GM12878 (cell line): Measurements from ENCODE around the gene AEBP2. TPM values are rescaled to one million over a fixed set of nuclear protein-coding genes. Genes with fewer than 3 reads are reported as not detected.

Experiments used
- ASH2L ChIP-seq: fragments of 300-600, 200-600 bp; sonication (generic); IDR thresholded peaks from 2 replicates; pipeline ENCODE4 v1.6.1; 2017; ENCODE audit warnings: low read depth, mild to moderate bottlenecking, borderline replicate concordance
- BMI1 ChIP-seq: fragments of 450-650 bp; IDR thresholded peaks from 2 replicates; pipeline ENCODE4 v1.6.1; 2016; ENCODE audit warnings: mild to moderate bottlenecking, moderate library complexity, borderline replicate concordance
- BRCA1 ChIP-seq: IDR thresholded peaks from 2 replicates; pipeline ENCODE4 v1.6.1; 2011; ENCODE audit warnings: low read depth, low read length, improper control_type of control experiment
- CEBPZ ChIP-seq: fragments of 150-350 bp; IDR thresholded peaks from 2 replicates; pipeline ENCODE4 v1.6.1; 2016; ENCODE audit warnings: low read depth, low read length
- E4F1 ChIP-seq: fragments of 450-650 bp; IDR thresholded peaks from 2 replicates; pipeline ENCODE4 v1.6.1; 2018; ENCODE audit warnings: borderline replicate concordance, mild to moderate bottlenecking; ENCODE audit not compliant: partially characterized antibody
- LARP7 ChIP-seq: fragments of 450-650 bp; IDR thresholded peaks from 2 replicates; pipeline ENCODE4 v1.6.1; 2017; ENCODE audit warnings: mild to moderate bottlenecking
- MEF2B ChIP-seq: fragments of 450-650 bp; IDR thresholded peaks from 2 replicates; pipeline ENCODE4 v1.6.1; 2018; ENCODE audit warnings: mild to moderate bottlenecking, moderate library complexity; ENCODE audit not compliant: partially characterized antibody, poor library complexity, severe bottlenecking
- NR2C1 ChIP-seq: fragments of 450-650 bp; IDR thresholded peaks from 2 replicates; pipeline ENCODE4 v1.6.1; 2017; ENCODE audit warnings: antibody characterized with exemption, mild to moderate bottlenecking, moderate library complexity
- PRDM15 ChIP-seq: fragments of 450-650 bp; formaldehyde crosslinking; IDR thresholded peaks from 2 replicates; pipeline ENCODE4 v1.4.0; 2020; ENCODE audit warnings: mild to moderate bottlenecking, moderate library complexity
- RAD21 ChIP-seq: IDR thresholded peaks from 2 replicates; pipeline ENCODE4 v1.6.1; 2011; ENCODE audit warnings: mild to moderate bottlenecking, low read depth, low read length, moderate library complexity; ENCODE audit not compliant: insufficient read depth
- RBBP5 ChIP-seq: fragments of 200-600 bp; sonication (generic); conservative IDR thresholded peaks from 2 replicates; pipeline ENCODE4 v1.6.1; 2016
- RCOR1 ChIP-seq: conservative IDR thresholded peaks from 2 replicates; pipeline ENCODE4 v1.6.1; 2012; ENCODE audit warnings: low read depth, low read length, improper control_type of control experiment
- RELB ChIP-seq: fragments of 450-650 bp; IDR thresholded peaks from 2 replicates; pipeline ENCODE4 v1.6.1; 2017; ENCODE audit warnings: low read depth, mild to moderate bottlenecking, moderate library complexity
- RFX5 ChIP-seq: IDR thresholded peaks from 2 replicates; pipeline ENCODE4 v1.6.1; 2011; ENCODE audit warnings: low read depth, low read length, improper control_type of control experiment
- SMARCA5 ChIP-seq: fragments of 450-650 bp; IDR thresholded peaks from 2 replicates; pipeline ENCODE4 v1.6.1; 2017; ENCODE audit warnings: mild to moderate bottlenecking
- SMC3 ChIP-seq: IDR thresholded peaks from 2 replicates; pipeline ENCODE4 v1.6.1; 2011; ENCODE audit warnings: low read length, improper control_type of control experiment, borderline replicate concordance
- SP1 ChIP-seq: IDR thresholded peaks from one replicate; pipeline ENCODE4 v1.6.1; 2011; ENCODE audit warnings: low read depth, low read length
- SUPT20H ChIP-seq: IDR thresholded peaks from 2 replicates; pipeline ENCODE4 v1.6.1; 2011; ENCODE audit warnings: low read depth, mild to moderate bottlenecking, low read length, moderate library complexity, borderline replicate concordance; ENCODE audit not compliant: control insufficient read depth
- ZNF24 ChIP-seq: fragments of 450-650 bp; IDR thresholded peaks from 2 replicates; pipeline ENCODE4 v1.6.1; 2017; ENCODE audit warnings: antibody characterized with exemption, mild to moderate bottlenecking
- polyA plus RNA-seq, 11 experiments: library from polyadenylated mRNA; depleted of rRNA in 4 of 11; unstranded in 6 of 11; stranded (reverse) in 5 of 11; fragments of >200 nt; fragmentation: Nextera tagmentation in 4 of 11; fragmentation: Illumina TruSeq in 1 of 11; extraction: Ambion mirVana in 4 of 11; extraction: Trizol in 1 of 11; gene quantifications; 1 replicate in 1 of 11; 2 replicates in 10 of 11; pipeline versions ENCODE4 v1.2.1 to v1.2.3, GENCODE V29; 2011 to 2016; ENCODE audit warnings: inconsistent platforms in 2 of 11, missing spikeins in 2 of 11, low read depth in 1 of 11
- total RNA-seq, 4 experiments: library from RNA; depleted of rRNA in 3 of 4; stranded (reverse); fragments of >200 nt in 3 of 4; fragmentation: Illumina TruSeq in 1 of 4; extraction: Trizol in 1 of 4; gene quantifications; 2 replicates each; pipeline versions ENCODE4 v1.2.1 to v1.2.3, GENCODE V29; 2013 to 2021

The AEBP2 gene
- total and polyA plus RNA-seq, 10 of the 15 experiments (the other 5 are each of a cell fraction or from before 2014, with no cell fraction given): 17.6 to 126 (median 44.8) TPM

- TF ChIP-seq ZNF24 (peak; percentile 20; the same call in 1 of the 2 replicates), MEF2B (peak; percentile 76), RELB (peak; percentile 39; the same call in 1 of the 2 replicates), BRCA1 (no peak), CEBPZ (no peak), RFX5 (no peak), BMI1 (no peak), E4F1 (no peak), SMC3 (no peak), RCOR1 (no peak), SP1 (peak; percentile 30), SMARCA5 (no peak), LARP7 (no peak), PRDM15 (no peak), NR2C1 (no peak), RBBP5 (no peak), SUPT20H (no peak), RAD21 (no peak), ASH2L (no peak)
Measured at GRCh38 chr12:19482551-19483109, 43.3 kb downstream of the AEBP2 start (continued).
